Measurements from ENCODE around the gene HOXB8.

The HOXB8 gene

DNA sequence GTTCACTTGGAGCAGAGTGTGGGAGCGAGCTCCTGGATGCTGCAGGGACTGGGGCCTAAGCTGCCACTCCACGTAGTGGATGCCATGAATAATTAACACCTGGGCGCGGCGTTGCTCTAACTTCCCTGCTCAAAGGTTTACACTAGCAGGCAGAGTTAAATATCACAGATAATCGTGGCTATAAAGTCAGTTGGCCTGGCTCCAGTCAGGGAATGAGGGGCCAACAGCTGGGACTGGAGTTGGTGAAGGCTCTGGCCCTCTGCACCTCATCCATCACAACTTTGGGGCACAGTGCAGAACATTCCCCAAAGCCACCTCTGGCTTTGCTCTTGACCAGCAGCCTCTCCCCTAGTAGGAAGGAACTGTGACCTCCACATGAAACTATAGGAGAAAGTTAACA lies 47.9 kb downstream of the HOXB8 start:
- no peaks in the 10 kb centered on the region for H3K36me3 ChIP-seq (ENCODE audit: control insufficient read depth, insufficient read depth, low read length)
- peaks cover 96% of the 10 kb centered on the region for H3K27me3 ChIP-seq (ENCODE audit: control insufficient read depth, insufficient read depth, low read length)
- H3K9me3 ChIP-seq (ENCODE audit: control insufficient read depth, low read length), result no peaks in the 10 kb centered on the region
- H3K4me1 ChIP-seq (ENCODE audit: control insufficient read depth, insufficient read depth, low read length), result peaks cover 19% of the 10 kb centered on the region
- H3K9ac ChIP-seq (ENCODE audit: low read length), result no peak overlapping the region
- H3K4me3 ChIP-seq (ENCODE audit: low read length), result no peak overlapping the region

DNA sequence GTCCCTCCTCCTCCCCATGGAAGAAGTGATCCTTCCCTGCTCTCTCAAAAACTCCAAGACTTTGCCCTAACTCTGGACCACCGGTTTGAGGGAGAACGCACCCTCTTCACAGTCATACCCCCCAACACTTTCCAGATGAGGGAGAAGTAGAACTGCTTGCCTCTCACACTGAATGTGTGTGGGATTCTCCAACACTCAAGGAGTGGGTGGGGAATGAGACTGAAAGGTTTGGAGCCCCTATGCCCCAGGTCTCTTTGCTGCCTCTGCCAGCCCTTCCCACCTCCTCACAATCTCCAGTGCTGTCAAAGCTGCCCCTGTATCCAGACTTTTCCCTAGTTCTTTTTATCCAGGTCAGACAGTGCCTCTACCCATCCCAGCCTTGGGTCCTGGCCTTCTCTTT lies 48.4 kb downstream of the HOXB8 start:
- Histone ChIP-seq H3K27me3 (ENCODE audit: control insufficient read depth, insufficient read depth, low read length) (peaks cover 96% of the 10 kb centered on the region), H3K4me3 (ENCODE audit: low read length) (no peak overlapping the region), H3K9ac (ENCODE audit: low read length) (no peak overlapping the region), H3K9me3 (ENCODE audit: control insufficient read depth, low read length) (no peaks in the 10 kb centered on the region), H3K36me3 (ENCODE audit: control insufficient read depth, insufficient read depth, low read length) (no peaks in the 10 kb centered on the region), H3K4me1 (ENCODE audit: control insufficient read depth, insufficient read depth, low read length) (peaks cover 23% of the 10 kb centered on the region)

- Histone ChIP-seq H3K36me3 (ENCODE audit: control insufficient read depth, insufficient read depth, low read length) (no peaks in the 10 kb centered on the region), H3K9me3 (ENCODE audit: control insufficient read depth, low read length) (no peaks in the 10 kb centered on the region), H3K9ac (ENCODE audit: low read length) (no peak overlapping the region), H3K4me1 (ENCODE audit: control insufficient read depth, insufficient read depth, low read length) (peaks cover 29% of the 10 kb centered on the region), H3K27me3 (ENCODE audit: control insufficient read depth, insufficient read depth, low read length) (peaks cover 96% of the 10 kb centered on the region), H3K4me3 (ENCODE audit: low read length) (no peak overlapping the region)
Measured at GRCh38 chr17:48565925-48566710, 49.0 kb downstream of the HOXB8 start.

- peaks cover 38% of the 10 kb centered on the region for H3K4me1 ChIP-seq (ENCODE audit: control insufficient read depth, insufficient read depth, low read length)
- H3K36me3 ChIP-seq (ENCODE audit: control insufficient read depth, insufficient read depth, low read length), result no peaks in the 10 kb centered on the region
- H3K9me3 ChIP-seq (ENCODE audit: control insufficient read depth, low read length), result no peaks in the 10 kb centered on the region
- peaks cover 92% of the 10 kb centered on the region for H3K27me3 ChIP-seq (ENCODE audit: control insufficient read depth, insufficient read depth, low read length)
- H3K9ac ChIP-seq (ENCODE audit: low read length), result no peak overlapping the region
- H3K4me3 ChIP-seq (ENCODE audit: low read length), result no peak overlapping the region
Measured at GRCh38 chr17:48565022-48565554, 50.0 kb downstream of the HOXB8 start.

- peaks cover 92% of the 10 kb centered on the region for H3K27me3 ChIP-seq (ENCODE audit: control insufficient read depth, insufficient read depth, low read length)
- H3K36me3 ChIP-seq (ENCODE audit: control insufficient read depth, insufficient read depth, low read length), result no peaks in the 10 kb centered on the region
- H3K4me3 ChIP-seq (ENCODE audit: low read length), result no peak overlapping the region
- H3K9ac ChIP-seq (ENCODE audit: low read length), result no peak overlapping the region
- peaks cover 38% of the 10 kb centered on the region for H3K4me1 ChIP-seq (ENCODE audit: control insufficient read depth, insufficient read depth, low read length)
- no peaks in the 10 kb centered on the region for H3K9me3 ChIP-seq (ENCODE audit: control insufficient read depth, low read length)
Measured at GRCh38 chr17:48564188-48565021, 50.7 kb downstream of the HOXB8 start.

- Histone ChIP-seq H3K36me3 (ENCODE audit: control insufficient read depth, insufficient read depth, low read length) (no peaks in the 10 kb centered on the region), H3K4me3 (ENCODE audit: low read length) (no peak overlapping the region), H3K9me3 (ENCODE audit: control insufficient read depth, low read length) (no peaks in the 10 kb centered on the region), H3K27me3 (ENCODE audit: control insufficient read depth, insufficient read depth, low read length) (peaks cover 92% of the 10 kb centered on the region), H3K4me1 (ENCODE audit: control insufficient read depth, insufficient read depth, low read length) (peaks cover 38% of the 10 kb centered on the region), H3K9ac (ENCODE audit: low read length) (no peak overlapping the region)
Measured at GRCh38 chr17:48563867-48564187, 51.3 kb downstream of the HOXB8 start.

DNA sequence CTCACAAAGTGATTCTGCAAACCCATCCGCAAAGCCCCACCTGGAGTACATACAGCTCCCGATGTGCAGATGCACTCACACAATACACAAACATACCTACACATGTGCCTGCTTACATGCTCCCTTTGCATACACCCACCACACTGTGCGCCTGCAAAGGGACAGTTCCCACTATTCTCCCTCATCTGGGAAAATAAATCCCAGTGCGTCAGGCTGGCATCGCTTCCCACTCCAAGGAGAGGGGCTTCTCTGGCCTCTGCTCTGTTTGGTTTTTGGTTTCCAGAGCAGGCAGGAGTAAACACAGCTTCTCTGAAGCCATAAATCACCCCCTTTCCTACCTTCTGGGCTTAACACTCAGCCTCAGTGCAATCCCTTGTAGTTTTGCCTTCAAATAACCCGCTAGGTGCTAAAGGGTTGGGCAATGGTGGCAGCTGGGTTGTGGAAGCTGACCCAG lies 51.7 kb downstream of the HOXB8 start:
- H3K4me1 ChIP-seq (ENCODE audit: control insufficient read depth, insufficient read depth, low read length), result peaks cover 38% of the 10 kb centered on the region

DNA sequence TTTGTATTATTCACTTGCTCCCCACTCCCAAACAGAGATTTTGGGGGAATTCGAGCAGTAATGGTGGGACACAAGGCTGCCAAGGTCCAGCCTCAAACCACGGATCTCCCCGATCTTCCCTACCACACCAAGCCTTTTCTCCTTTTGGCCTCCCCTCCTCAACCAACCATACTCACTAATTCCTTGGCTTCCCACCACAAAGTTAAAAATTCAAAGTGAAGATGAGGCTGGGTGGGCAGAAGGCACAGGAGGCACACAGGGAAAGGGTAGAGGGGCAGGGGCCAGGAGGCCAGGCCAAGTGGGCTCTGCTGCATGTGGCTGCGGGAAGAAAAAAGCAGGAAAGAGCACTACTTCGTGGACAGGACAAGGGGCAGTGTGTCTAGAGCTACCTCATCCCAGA lies 52.2 kb downstream of the HOXB8 start:
- no peak overlapping the region for H3K4me3 ChIP-seq (ENCODE audit: low read length)
- H3K36me3 ChIP-seq (ENCODE audit: control insufficient read depth, insufficient read depth, low read length), result no peaks in the 10 kb centered on the region
- peaks cover 37% of the 10 kb centered on the region for H3K4me1 ChIP-seq (ENCODE audit: control insufficient read depth, insufficient read depth, low read length)
- no peak overlapping the region for H3K9ac ChIP-seq (ENCODE audit: low read length)
- no peaks in the 10 kb centered on the region for H3K9me3 ChIP-seq (ENCODE audit: control insufficient read depth, low read length)
- peaks cover 92% of the 10 kb centered on the region for H3K27me3 ChIP-seq (ENCODE audit: control insufficient read depth, insufficient read depth, low read length)

More for the DNA sequence above, 51.7 kb downstream of the HOXB8 start:
- H3K36me3 ChIP-seq (ENCODE audit: control insufficient read depth, insufficient read depth, low read length), result no peaks in the 10 kb centered on the region
- no peak overlapping the region for H3K9ac ChIP-seq (ENCODE audit: low read length)
- H3K27me3 ChIP-seq (ENCODE audit: control insufficient read depth, insufficient read depth, low read length), result peaks cover 92% of the 10 kb centered on the region
- no peak overlapping the region for H3K4me3 ChIP-seq (ENCODE audit: low read length)
- H3K9me3 ChIP-seq (ENCODE audit: control insufficient read depth, low read length), result no peaks in the 10 kb centered on the region
